ENCODE measurements around the gene PCGF2. TPM values are rescaled to one million over a fixed set of nuclear protein-coding genes. Genes with fewer than 3 reads are reported as not detected.

PCGF2 gene
- total and polyA plus RNA-seq, 2 donors from 2014 or later, result 62.2 to 111 TPM

GRCh38 chr17:38749223-38750043 is 1.3 kb upstream of the PCGF2 start:
- H3K4me3 ChIP-seq (ENCODE audit: low read length in 3 of 3), result peak overlapping the region; percentile 63 to 100 (median 67)
- H3K4me1 ChIP-seq (ENCODE audit: control insufficient read depth in 2 of 3, insufficient read depth in 2 of 3, low read depth in 1 of 3, low read length in 3 of 3), result peaks cover 0 to 44% (median 17%) of the 10 kb centered on the region in 3 donors
- peaks cover 0 to under 1% (median 0%) of the 10 kb centered on the region in 3 donors for H3K36me3 ChIP-seq (ENCODE audit: control insufficient read depth in 2 of 3, insufficient read depth in 3 of 3, low read length in 3 of 3)
- H3K9ac ChIP-seq (ENCODE audit: low read length in 3 of 3), result peak overlapping the region; percentile 51 to 82 (median 54)
- intact Hi-C loops (cut with DNase I), result no loop called here
- DNase-seq (peak; percentile 88 to 97 (median 92)), FAIRE-seq (no peak)
- TF ChIP-seq CTCF (IDR thresholded peaks at IDR 0.05; ENCODE audit: borderline replicate concordance, extremely low read depth, insufficient read depth), result peak; percentile 10
- H3K9me3 ChIP-seq (ENCODE audit: control insufficient read depth in 2 of 3, insufficient read depth in 1 of 3, low read length in 3 of 3), result no peaks in the 10 kb centered on the region
- H3K27ac ChIP-seq (ENCODE audit: low read depth in 2 of 2, low read length in 2 of 2), result peak overlapping the region; percentile 88 to 96
- H3K27me3 ChIP-seq (ENCODE audit: control insufficient read depth, insufficient read depth, low read length), result no peaks in the 10 kb centered on the region

GRCh38 chr17:38748892-38749222 is 721 bp upstream of the PCGF2 start:
- Histone ChIP-seq H3K27me3 (ENCODE audit: control insufficient read depth, insufficient read depth, low read length) (no peaks in the 10 kb centered on the region), H3K9ac (ENCODE audit: low read length in 3 of 3) (peak overlapping the region in 2 of 3 donors; percentile 51 to 75), H3K4me3 (ENCODE audit: low read length in 3 of 3) (peak overlapping the region; percentile 11 to 100 (median 67)), H3K9me3 (ENCODE audit: control insufficient read depth in 2 of 3, insufficient read depth in 1 of 3, low read length in 3 of 3) (no peaks in the 10 kb centered on the region), H3K36me3 (ENCODE audit: control insufficient read depth in 2 of 3, insufficient read depth in 3 of 3, low read length in 3 of 3) (no peaks in the 10 kb centered on the region), H3K27ac (ENCODE audit: low read depth in 2 of 2, low read length in 2 of 2) (peak overlapping the region; percentile 88 to 96), H3K4me1 (ENCODE audit: control insufficient read depth in 2 of 3, insufficient read depth in 2 of 3, low read depth in 1 of 3, low read length in 3 of 3) (peaks cover 0 to 44% (median 17%) of the 10 kb centered on the region in 3 donors)
- intact Hi-C loops (cut with DNase I), result no loop called here
- peak in 1 of 5 donors; percentile 71 for DNase-seq
- FAIRE-seq, result no peak
- no peak for TF ChIP-seq CTCF (IDR thresholded peaks at IDR 0.05; ENCODE audit: borderline replicate concordance, extremely low read depth, insufficient read depth)

- FAIRE-seq, result no peak
These were observed 530 bp downstream of the PCGF2 start for GRCh38 chr17:38747463-38748148.

More at GRCh38 chr17:38747463-38748148, 530 bp downstream of the PCGF2 start:
- peak in 4 of 5 donors; percentile 54 to 88 (median 66) for DNase-seq
- no peak for TF ChIP-seq CTCF (IDR thresholded peaks at IDR 0.05; ENCODE audit: borderline replicate concordance, extremely low read depth, insufficient read depth)
- H3K9me3 ChIP-seq (ENCODE audit: control insufficient read depth in 2 of 3, insufficient read depth in 1 of 3, low read length in 3 of 3), result no peaks in the 10 kb centered on the region
- peak overlapping the region; percentile 30 to 81 (median 59) for H3K9ac ChIP-seq (ENCODE audit: low read length in 3 of 3)
- peaks cover 0 to 48% (median 24%) of the 10 kb centered on the region in 3 donors for H3K4me1 ChIP-seq (ENCODE audit: control insufficient read depth in 2 of 3, insufficient read depth in 2 of 3, low read depth in 1 of 3, low read length in 3 of 3)
- intact Hi-C loops (cut with DNase I), result no loop called here
- H3K36me3 ChIP-seq (ENCODE audit: control insufficient read depth in 2 of 3, insufficient read depth in 3 of 3, low read length in 3 of 3), result no peaks in the 10 kb centered on the region
- peak overlapping the region; percentile 46 to 85 (median 79) for H3K4me3 ChIP-seq (ENCODE audit: low read length in 3 of 3)
- H3K27ac ChIP-seq (ENCODE audit: low read depth in 2 of 2, low read length in 2 of 2), result peak overlapping the region; percentile 81 to 88
- H3K27me3 ChIP-seq (ENCODE audit: control insufficient read depth, insufficient read depth, low read length), result no peaks in the 10 kb centered on the region
